IMR-90 (cell line): ENCODE data around the gene SLC17A8. TPM values are rescaled to one million over a fixed set of nuclear protein-coding genes. Genes with fewer than 3 reads are reported as not detected.

Experiments used
- ATAC-seq: fragments of 200-7000 bp; cut with Tn5 transposase; 2 replicates; pipeline ENCODE4 v1.9.1; 2020; ENCODE audit warnings: low read depth, mild to moderate bottlenecking, moderate library complexity
- BruUV-seq: library from RNA; stranded (reverse); fragments of 400-500 nt; replicated peaks from 2 replicates; lab custom pipeline; 2021; lab: Mats Ljungman, UMichigan
- CTCF ChIA-PET: fragments of 300-600 bp; formaldehyde crosslinking; extraction: SDS; loops from one replicate; lab custom pipeline; 2021; ENCODE audit warnings: antibody characterized with exemption; lab: Yijun Ruan, JAX
- POLR2A ChIA-PET: fragments of 300-600 bp; sonication (Branson Sonifier 250); formaldehyde crosslinking; loops from one replicate; lab custom pipeline; 2022; ENCODE audit warnings: antibody characterized with exemption; ENCODE audit not compliant: unreplicated experiment; lab: Charles Lee
- DNase-seq: peaks from one replicate; pipeline ENCODE4 v3.0.0; 2013
- H2AFZ ChIP-seq: replicated peaks from 2 replicates; pipeline ENCODE3; 2013; ENCODE audit warnings: low read length, mild to moderate bottlenecking; ENCODE audit not compliant: poor library complexity
- H2AK5ac ChIP-seq: 2 replicates; pipeline ENCODE4 v1.6.1; 2013; ENCODE audit warnings: low read depth, low read length, inconsistent platforms
- H2AK9ac ChIP-seq: replicated peaks from 2 replicates; pipeline ENCODE3; 2013; ENCODE audit warnings: mild to moderate bottlenecking, low read depth, low read length, moderate library complexity; ENCODE audit not compliant: poor library complexity
- H2BK120ac ChIP-seq: 2 replicates; pipeline ENCODE4 v1.6.1; 2013; ENCODE audit warnings: low read depth, low read length, inconsistent platforms
- H2BK15ac ChIP-seq: 3 replicates; pipeline ENCODE4 v1.6.1; 2013; ENCODE audit warnings: low read depth, low read length, inconsistent platforms
- H2BK20ac ChIP-seq: 2 replicates; pipeline ENCODE4 v1.6.1; 2013; ENCODE audit warnings: low read depth, mild to moderate bottlenecking, inconsistent platforms, low read length, moderate library complexity
- H2BK5ac ChIP-seq: 2 replicates; pipeline ENCODE4 v1.6.1; 2013; ENCODE audit warnings: mild to moderate bottlenecking, low read depth, low read length, inconsistent platforms; ENCODE audit not compliant: poor library complexity, severe bottlenecking
- H3K14ac ChIP-seq: replicated peaks from 2 replicates; pipeline ENCODE4 v1.6.1; 2013; ENCODE audit warnings: low read depth, low read length, inconsistent platforms
- H3K18ac ChIP-seq: 2 replicates; pipeline ENCODE4 v1.6.1; 2013; ENCODE audit warnings: low read depth, low read length, control low read depth
- H3K23ac ChIP-seq: 2 replicates; pipeline ENCODE4 v1.6.1; 2013; ENCODE audit warnings: low read depth, low read length, inconsistent platforms
- H3K27ac ChIP-seq: 2 replicates; pipeline ENCODE4 v1.5.1; 2013; ENCODE audit warnings: mild to moderate bottlenecking, control low read depth, low read length; ENCODE audit not compliant: insufficient read depth
- H3K27me3 ChIP-seq: 2 replicates; pipeline ENCODE4 v1.6.1; 2013; ENCODE audit warnings: low read length; ENCODE audit not compliant: control insufficient read depth, insufficient read depth
- H3K36me3 ChIP-seq: 2 replicates; pipeline ENCODE4 v1.6.1; 2013; ENCODE audit warnings: low read length, mixed read lengths; ENCODE audit not compliant: control insufficient read depth, insufficient read depth
- H3K4ac ChIP-seq: 2 replicates; pipeline ENCODE4 v1.6.1; 2013; ENCODE audit warnings: low read depth, low read length, inconsistent platforms
- H3K4me1 ChIP-seq: 2 replicates; pipeline ENCODE4 v1.6.1; 2013; ENCODE audit warnings: low read length, mixed read lengths; ENCODE audit not compliant: control insufficient read depth, insufficient read depth
- H3K4me2 ChIP-seq: 2 replicates; pipeline ENCODE4 v1.6.1; 2013; ENCODE audit warnings: low read depth, mild to moderate bottlenecking, control low read depth, low read length, moderate library complexity
- H3K4me3 ChIP-seq: 2 replicates; pipeline ENCODE4 v1.5.1; 2013; ENCODE audit warnings: low read depth, mild to moderate bottlenecking, control low read depth, low read length, moderate library complexity; ENCODE audit not compliant: insufficient read depth
- H3K56ac ChIP-seq: 2 replicates; pipeline ENCODE4 v1.6.1; 2013; ENCODE audit warnings: low read length, inconsistent platforms; ENCODE audit not compliant: insufficient read depth; ENCODE audit errors: extremely low read depth
- H3K79me1 ChIP-seq, 2 experiments: 2 replicates each; pipeline ENCODE4 v1.6.1; 2013; ENCODE audit warnings: low read length in 2 of 2, inconsistent platforms in 1 of 2, low read depth in 1 of 2
- H3K9ac ChIP-seq: 2 replicates; pipeline ENCODE4 v1.6.1; 2013; ENCODE audit warnings: low read depth, low read length, control low read depth
- H3K9me1 ChIP-seq: 2 replicates; pipeline ENCODE4 v1.6.1; 2013; ENCODE audit warnings: low read length, inconsistent platforms; ENCODE audit not compliant: insufficient read depth
- H3K9me3 ChIP-seq: 2 replicates; pipeline ENCODE4 v1.6.1; 2013; ENCODE audit warnings: low read length; ENCODE audit not compliant: control insufficient read depth, insufficient read depth
- H4K20me1 ChIP-seq: 2 replicates; pipeline ENCODE4 v1.6.1; 2013; ENCODE audit warnings: low read length, inconsistent platforms; ENCODE audit not compliant: insufficient read depth
- H4K5ac ChIP-seq: 2 replicates; pipeline ENCODE4 v1.6.1; 2013; ENCODE audit warnings: mild to moderate bottlenecking, low read depth, low read length, control low read depth
- H4K8ac ChIP-seq, 2 experiments: 2 replicates each; pipeline ENCODE4 v1.6.1; 2013; ENCODE audit warnings: low read depth in 2 of 2, low read length in 2 of 2, control low read depth in 1 of 2, inconsistent platforms in 1 of 2
- H4K91ac ChIP-seq: 2 replicates; pipeline ENCODE4 v1.6.1; 2013; ENCODE audit warnings: low read depth, low read length, inconsistent platforms; ENCODE audit not compliant: insufficient read depth
- BHLHE40 ChIP-seq: fragments of 150-350 bp; IDR thresholded peaks from 2 replicates; pipeline ENCODE4 v1.6.1; 2016; ENCODE audit warnings: mild to moderate bottlenecking, low read depth, low read length
- CEBPB ChIP-seq: IDR thresholded peaks from 2 replicates; pipeline ENCODE4 v1.6.1; 2012; ENCODE audit warnings: low read depth, low read length, improper control_type of control experiment
- dilution Hi-C: fragments of 300-500 bp; cut with HindIII; formaldehyde crosslinking; loops from one replicate; pipeline ENCODE4 v1.14.3; 2018; ENCODE audit warnings: low sequenced_read_pairs; ENCODE audit not compliant: unreplicated experiment
- in situ Hi-C: fragments of 300-500 bp; cut with MboI; formaldehyde crosslinking; loops from 3 replicates; pipeline ENCODE4 v1.14.3; 2019; ENCODE audit warnings: low sequenced_read_pairs, inconsistent platforms, mixed read lengths
- intact Hi-C: fragments of 100-400 bp; cut with micrococcal nuclease; formaldehyde crosslinking; loops from 2 replicates; pipeline ENCODE4 v1.10.0; 2022
- polyA plus RNA-seq, 3 experiments: library from polyadenylated mRNA; depleted of rRNA; stranded (reverse); fragments of >200 nt; gene quantifications; 2 replicates each; pipeline ENCODE4 v1.2.3, GENCODE V29; 2012; ENCODE audit warnings: low replicate concordance in 1 of 3
- total RNA-seq: library from RNA; depleted of rRNA; stranded (reverse); fragments of >200 nt; gene quantifications from 2 replicates; pipeline ENCODE4 v1.2.3, GENCODE V29; 2012

The SLC17A8 gene
- total and polyA plus RNA-seq, 2 of the 4 experiments (the other 2 are of a cell fraction), result not detected

DNA sequence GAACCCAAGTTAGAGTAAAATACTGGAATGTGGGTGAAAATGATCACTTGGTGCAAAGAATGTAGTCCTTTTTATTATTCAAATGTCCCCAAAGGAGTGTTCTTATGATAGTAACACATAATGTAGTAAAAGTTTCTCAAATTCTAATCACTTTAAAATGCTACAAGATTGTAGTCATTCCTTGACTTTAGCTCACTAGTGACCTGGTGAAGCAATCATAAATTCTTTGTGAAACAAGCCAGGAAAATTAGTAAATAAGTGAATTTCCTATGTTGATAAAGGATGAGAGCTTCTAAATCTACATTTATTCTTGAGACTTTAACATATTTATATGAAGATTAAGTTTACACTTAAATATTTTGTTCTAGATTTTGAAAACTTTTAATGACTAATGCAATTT lies 30.7 kb upstream of the SLC17A8 start:
- ChIA-PET CTCF (no interaction called here), POLR2A (interaction anchor here (0.6 kb wide), 1 partner anchor 1529 kb away, joined by 3 read pairs; no protein-coding TSS in a partner anchor)
- H3K27ac ChIP-seq, result no peak overlapping the region
- no peak overlapping the region for H3K4me3 ChIP-seq
- no peaks in the 10 kb centered on the region for H4K20me1 ChIP-seq
- no TSS peak for BruUV-seq
- H4K5ac ChIP-seq, result no peak overlapping the region
- in situ Hi-C loops, result no loop called here
- no peak overlapping the region for H4K8ac ChIP-seq
- TF ChIP-seq BHLHE40 (no peak), CEBPB (peak; percentile 65; the same call in 1 of the 2 replicates)
- H2AK5ac ChIP-seq, result no peak overlapping the region
- no peak overlapping the region for H3K9ac ChIP-seq
- no peak overlapping the region for H2BK15ac ChIP-seq
- no peak overlapping the region for H3K23ac ChIP-seq
- no peak overlapping the region for H2AK9ac ChIP-seq
- H4K91ac ChIP-seq, result no peak overlapping the region
- no peak overlapping the region for H3K14ac ChIP-seq
- H3K4me2 ChIP-seq, result no peak overlapping the region
- intact Hi-C loops, result loop anchor here (5.0 to 10.0 kb wide), 2 partner anchors 59 to 271 kb away; partner anchors contain the start of genes DEPDC4 and SCYL2
- H3K9me1 ChIP-seq, result 0 out of 2 replicates have a peak, but pooled peaks cover 7% of the 10 kb centered on the region
- H3K56ac ChIP-seq, result no peak overlapping the region
- peaks cover 8% of the 10 kb centered on the region for H3K4me1 ChIP-seq
- H3K9me3 ChIP-seq, result no peaks in the 10 kb centered on the region
- peak overlapping the region; percentile 72 for H2BK5ac ChIP-seq
- 0 out of 2 replicates have a peak, but pooled peaks have one; percentile 25 for ATAC-seq
- no peaks in the 10 kb centered on the region for H3K27me3 ChIP-seq
- no peak overlapping the region for H2BK20ac ChIP-seq
- H3K4ac ChIP-seq, result no peak overlapping the region
- DNase-seq, result peak; percentile 11
- H3K36me3 ChIP-seq, result peaks cover 19% of the 10 kb centered on the region
- H2AFZ ChIP-seq, result no peak overlapping the region
- H2BK120ac ChIP-seq, result no peak overlapping the region
- H3K79me1 ChIP-seq, result peaks cover 0 to 3% of the 10 kb centered on the region in 2 experiments; a peak in 1 of 4 replicates
- H3K18ac ChIP-seq, result no peak overlapping the region
- dilution Hi-C loops, result no loop called here
